ENCODE measurements around the gene IFI27L2. TPM values are rescaled to one million over a fixed set of nuclear protein-coding genes. Genes with fewer than 3 reads are reported as not detected.

The IFI27L2 gene
- total and polyA plus RNA-seq, 2 experiments from 2014 or later, result 23.4 to 38.5 TPM

DNA sequence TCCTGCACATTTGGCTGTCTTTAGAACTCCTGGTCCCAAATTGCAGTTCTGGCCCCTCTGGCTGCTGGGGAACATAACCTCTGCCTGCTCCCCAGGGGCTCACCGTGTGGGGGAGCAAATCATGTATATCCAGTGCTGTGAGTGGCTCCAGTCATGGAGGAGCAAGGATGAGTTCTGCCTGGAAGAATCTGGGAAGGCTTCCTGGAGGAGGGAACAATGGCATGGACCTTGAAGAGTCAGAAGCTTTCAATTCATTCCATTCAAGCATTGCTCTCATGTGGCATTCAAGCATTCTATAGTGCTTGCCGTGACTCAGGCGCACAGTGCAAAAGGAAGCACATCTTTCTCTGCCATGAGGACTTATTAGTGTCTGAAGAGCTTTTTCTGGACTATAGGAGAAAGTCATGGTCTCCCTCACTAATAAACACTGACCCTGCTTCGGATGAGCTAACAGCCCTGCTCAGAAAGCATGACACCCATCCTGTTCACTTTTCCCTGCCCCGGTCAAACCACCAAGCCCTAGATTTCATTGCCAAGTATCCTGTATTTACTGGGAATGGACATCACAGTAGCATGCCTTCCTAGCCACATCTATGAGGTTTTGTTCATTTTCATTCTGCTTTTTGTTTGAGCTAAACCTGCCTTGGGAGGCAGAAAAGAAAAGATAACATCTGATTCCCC lies 15.4 kb downstream of the IFI27L2 start:
- no peak for TF ChIP-seq ZNF331 (CRISPR knock-in tag; IDR thresholded peaks at IDR 0.05; ENCODE audit: low read depth)
- TF ChIP-seq, protein P1, sequence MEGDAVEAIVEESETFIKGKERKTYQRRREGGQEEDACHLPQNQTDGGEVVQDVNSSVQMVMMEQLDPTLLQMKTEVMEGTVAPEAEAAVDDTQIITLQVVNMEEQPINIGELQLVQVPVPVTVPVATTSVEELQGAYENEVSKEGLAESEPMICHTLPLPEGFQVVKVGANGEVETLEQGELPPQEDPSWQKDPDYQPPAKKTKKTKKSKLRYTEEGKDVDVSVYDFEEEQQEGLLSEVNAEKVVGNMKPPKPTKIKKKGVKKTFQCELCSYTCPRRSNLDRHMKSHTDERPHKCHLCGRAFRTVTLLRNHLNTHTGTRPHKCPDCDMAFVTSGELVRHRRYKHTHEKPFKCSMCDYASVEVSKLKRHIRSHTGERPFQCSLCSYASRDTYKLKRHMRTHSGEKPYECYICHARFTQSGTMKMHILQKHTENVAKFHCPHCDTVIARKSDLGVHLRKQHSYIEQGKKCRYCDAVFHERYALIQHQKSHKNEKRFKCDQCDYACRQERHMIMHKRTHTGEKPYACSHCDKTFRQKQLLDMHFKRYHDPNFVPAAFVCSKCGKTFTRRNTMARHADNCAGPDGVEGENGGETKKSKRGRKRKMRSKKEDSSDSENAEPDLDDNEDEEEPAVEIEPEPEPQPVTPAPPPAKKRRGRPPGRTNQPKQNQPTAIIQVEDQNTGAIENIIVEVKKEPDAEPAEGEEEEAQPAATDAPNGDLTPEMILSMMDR (conservative IDR thresholded peaks at IDR 0.05; ENCODE audit: low read depth in 2 of 2), result no peak
- TF ChIP-seq, protein P2, sequence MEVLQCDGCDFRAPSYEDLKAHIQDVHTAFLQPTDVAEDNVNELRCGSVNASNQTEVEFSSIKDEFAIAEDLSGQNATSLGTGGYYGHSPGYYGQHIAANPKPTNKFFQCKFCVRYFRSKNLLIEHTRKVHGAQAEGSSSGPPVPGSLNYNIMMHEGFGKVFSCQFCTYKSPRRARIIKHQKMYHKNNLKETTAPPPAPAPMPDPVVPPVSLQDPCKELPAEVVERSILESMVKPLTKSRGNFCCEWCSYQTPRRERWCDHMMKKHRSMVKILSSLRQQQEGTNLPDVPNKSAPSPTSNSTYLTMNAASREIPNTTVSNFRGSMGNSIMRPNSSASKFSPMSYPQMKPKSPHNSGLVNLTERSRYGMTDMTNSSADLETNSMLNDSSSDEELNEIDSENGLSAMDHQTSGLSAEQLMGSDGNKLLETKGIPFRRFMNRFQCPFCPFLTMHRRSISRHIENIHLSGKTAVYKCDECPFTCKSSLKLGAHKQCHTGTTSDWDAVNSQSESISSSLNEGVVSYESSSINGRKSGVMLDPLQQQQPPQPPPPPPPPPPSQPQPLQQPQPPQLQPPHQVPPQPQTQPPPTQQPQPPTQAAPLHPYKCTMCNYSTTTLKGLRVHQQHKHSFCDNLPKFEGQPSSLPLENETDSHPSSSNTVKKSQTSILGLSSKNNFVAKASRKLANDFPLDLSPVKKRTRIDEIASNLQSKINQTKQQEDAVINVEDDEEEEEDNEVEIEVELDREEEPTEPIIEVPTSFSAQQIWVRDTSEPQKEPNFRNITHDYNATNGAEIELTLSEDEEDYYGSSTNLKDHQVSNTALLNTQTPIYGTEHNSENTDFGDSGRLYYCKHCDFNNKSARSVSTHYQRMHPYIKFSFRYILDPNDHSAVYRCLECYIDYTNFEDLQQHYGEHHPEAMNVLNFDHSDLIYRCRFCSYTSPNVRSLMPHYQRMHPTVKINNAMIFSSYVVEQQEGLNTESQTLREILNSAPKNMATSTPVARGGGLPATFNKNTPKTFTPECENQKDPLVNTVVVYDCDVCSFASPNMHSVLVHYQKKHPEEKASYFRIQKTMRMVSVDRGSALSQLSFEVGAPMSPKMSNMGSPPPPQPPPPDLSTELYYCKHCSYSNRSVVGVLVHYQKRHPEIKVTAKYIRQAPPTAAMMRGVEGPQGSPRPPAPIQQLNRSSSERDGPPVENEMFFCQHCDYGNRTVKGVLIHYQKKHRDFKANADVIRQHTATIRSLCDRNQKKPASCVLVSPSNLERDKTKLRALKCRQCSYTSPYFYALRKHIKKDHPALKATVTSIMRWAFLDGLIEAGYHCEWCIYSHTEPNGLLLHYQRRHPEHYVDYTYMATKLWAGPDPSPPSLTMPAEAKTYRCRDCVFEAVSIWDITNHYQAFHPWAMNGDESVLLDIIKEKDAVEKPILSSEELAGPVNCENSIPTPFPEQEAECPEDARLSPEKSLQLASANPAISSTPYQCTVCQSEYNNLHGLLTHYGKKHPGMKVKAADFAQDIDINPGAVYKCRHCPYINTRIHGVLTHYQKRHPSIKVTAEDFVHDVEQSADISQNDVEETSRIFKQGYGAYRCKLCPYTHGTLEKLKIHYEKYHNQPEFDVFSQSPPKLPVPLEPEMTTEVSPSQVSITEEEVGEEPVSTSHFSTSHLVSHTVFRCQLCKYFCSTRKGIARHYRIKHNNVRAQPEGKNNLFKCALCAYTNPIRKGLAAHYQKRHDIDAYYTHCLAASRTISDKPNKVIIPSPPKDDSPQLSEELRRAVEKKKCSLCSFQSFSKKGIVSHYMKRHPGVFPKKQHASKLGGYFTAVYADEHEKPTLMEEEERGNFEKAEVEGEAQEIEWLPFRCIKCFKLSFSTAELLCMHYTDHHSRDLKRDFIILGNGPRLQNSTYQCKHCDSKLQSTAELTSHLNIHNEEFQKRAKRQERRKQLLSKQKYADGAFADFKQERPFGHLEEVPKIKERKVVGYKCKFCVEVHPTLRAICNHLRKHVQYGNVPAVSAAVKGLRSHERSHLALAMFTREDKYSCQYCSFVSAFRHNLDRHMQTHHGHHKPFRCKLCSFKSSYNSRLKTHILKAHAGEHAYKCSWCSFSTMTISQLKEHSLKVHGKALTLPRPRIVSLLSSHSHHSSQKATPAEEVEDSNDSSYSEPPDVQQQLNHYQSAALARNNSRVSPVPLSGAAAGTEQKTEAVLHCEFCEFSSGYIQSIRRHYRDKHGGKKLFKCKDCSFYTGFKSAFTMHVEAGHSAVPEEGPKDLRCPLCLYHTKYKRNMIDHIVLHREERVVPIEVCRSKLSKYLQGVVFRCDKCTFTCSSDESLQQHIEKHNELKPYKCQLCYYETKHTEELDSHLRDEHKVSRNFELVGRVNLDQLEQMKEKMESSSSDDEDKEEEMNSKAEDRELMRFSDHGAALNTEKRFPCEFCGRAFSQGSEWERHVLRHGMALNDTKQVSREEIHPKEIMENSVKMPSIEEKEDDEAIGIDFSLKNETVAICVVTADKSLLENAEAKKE (CRISPR knock-in tag; IDR thresholded peaks at IDR 0.05), result no peak
- TF ChIP-seq ZNF114 (CRISPR knock-in tag; IDR thresholded peaks at IDR 0.05), result no peak
- TF ChIP-seq STAT1 (IDR thresholded peaks at IDR 0.05; ENCODE audit: unreplicated experiment), result no peak
- TF ChIP-seq EZH2 (IDR thresholded peaks at IDR 0.05; ENCODE audit: low read depth, unreplicated experiment), result no peak
- TF ChIP-seq EZH2phosphoT487 (IDR thresholded peaks at IDR 0.05; ENCODE audit: unreplicated experiment), result no peak
- no peak for TF ChIP-seq POLR2AphosphoS5 (IDR thresholded peaks at IDR 0.05; ENCODE audit: low read depth)
- TF ChIP-seq, protein P3, sequence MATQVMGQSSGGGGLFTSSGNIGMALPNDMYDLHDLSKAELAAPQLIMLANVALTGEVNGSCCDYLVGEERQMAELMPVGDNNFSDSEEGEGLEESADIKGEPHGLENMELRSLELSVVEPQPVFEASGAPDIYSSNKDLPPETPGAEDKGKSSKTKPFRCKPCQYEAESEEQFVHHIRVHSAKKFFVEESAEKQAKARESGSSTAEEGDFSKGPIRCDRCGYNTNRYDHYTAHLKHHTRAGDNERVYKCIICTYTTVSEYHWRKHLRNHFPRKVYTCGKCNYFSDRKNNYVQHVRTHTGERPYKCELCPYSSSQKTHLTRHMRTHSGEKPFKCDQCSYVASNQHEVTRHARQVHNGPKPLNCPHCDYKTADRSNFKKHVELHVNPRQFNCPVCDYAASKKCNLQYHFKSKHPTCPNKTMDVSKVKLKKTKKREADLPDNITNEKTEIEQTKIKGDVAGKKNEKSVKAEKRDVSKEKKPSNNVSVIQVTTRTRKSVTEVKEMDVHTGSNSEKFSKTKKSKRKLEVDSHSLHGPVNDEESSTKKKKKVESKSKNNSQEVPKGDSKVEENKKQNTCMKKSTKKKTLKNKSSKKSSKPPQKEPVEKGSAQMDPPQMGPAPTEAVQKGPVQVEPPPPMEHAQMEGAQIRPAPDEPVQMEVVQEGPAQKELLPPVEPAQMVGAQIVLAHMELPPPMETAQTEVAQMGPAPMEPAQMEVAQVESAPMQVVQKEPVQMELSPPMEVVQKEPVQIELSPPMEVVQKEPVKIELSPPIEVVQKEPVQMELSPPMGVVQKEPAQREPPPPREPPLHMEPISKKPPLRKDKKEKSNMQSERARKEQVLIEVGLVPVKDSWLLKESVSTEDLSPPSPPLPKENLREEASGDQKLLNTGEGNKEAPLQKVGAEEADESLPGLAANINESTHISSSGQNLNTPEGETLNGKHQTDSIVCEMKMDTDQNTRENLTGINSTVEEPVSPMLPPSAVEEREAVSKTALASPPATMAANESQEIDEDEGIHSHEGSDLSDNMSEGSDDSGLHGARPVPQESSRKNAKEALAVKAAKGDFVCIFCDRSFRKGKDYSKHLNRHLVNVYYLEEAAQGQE (IDR thresholded peaks at IDR 0.05; ENCODE audit: unreplicated experiment), result no peak
- TF ChIP-seq, protein P4, sequence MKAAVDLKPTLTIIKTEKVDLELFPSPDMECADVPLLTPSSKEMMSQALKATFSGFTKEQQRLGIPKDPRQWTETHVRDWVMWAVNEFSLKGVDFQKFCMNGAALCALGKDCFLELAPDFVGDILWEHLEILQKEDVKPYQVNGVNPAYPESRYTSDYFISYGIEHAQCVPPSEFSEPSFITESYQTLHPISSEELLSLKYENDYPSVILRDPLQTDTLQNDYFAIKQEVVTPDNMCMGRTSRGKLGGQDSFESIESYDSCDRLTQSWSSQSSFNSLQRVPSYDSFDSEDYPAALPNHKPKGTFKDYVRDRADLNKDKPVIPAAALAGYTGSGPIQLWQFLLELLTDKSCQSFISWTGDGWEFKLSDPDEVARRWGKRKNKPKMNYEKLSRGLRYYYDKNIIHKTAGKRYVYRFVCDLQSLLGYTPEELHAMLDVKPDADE (IDR thresholded peaks at IDR 0.05), result no peak
- no peak for TF ChIP-seq CREB1 (CRISPR knock-in tag; IDR thresholded peaks at IDR 0.05; ENCODE audit: low read depth)
- TF ChIP-seq JUNB (IDR thresholded peaks at IDR 0.05; ENCODE audit: unreplicated experiment), result no peak
- no peak for TF ChIP-seq NANOG (IDR thresholded peaks at IDR 0.05; ENCODE audit: borderline replicate concordance)
- Histone ChIP-seq H3K36me3 (ENCODE audit: insufficient read depth) (no peaks in the 10 kb centered on the region), H3K79me2 (replicated peaks; ENCODE audit: insufficient read depth) (no peaks in the 10 kb centered on the region), H4K20me1 (replicated peaks; ENCODE audit: insufficient read depth) (no peaks in the 10 kb centered on the region), H2AFZ (no peak overlapping the region), H3K4me3 (no peak overlapping the region), H3K9me2 (ENCODE audit: insufficient read depth) (no peaks in the 10 kb centered on the region), H3K4me2 (no peak overlapping the region), H3K27me3 (ENCODE audit: insufficient read depth) (no peaks in the 10 kb centered on the region), H3K27ac (ENCODE audit: low read depth) (no peak overlapping the region), H3K4me1 (ENCODE audit: insufficient read depth) (no peaks in the 10 kb centered on the region), H3F3A (replicated peaks; ENCODE audit: low read depth) (no peaks in the 10 kb centered on the region)
- DNase-seq (ENCODE audit: low spot score) (no peak), ATAC-seq (no peak)
- peaks cover 1% of the 10 kb centered on the region for H3K27me3 Mint-ChIP-seq (ENCODE audit: insufficient read depth, low read depth, poor library complexity)
- H3K27ac Mint-ChIP-seq, result no peak overlapping the region
- no peaks in the 10 kb centered on the region for H3K9me3 Mint-ChIP-seq
- peaks cover 15% of the 10 kb centered on the region for H3K4me1 Mint-ChIP-seq
- H3K36me3 Mint-ChIP-seq (ENCODE audit: low read depth), result no peaks in the 10 kb centered on the region
- H3K4me3 Mint-ChIP-seq, result no peak overlapping the region
